Measurements from ENCODE around the gene DLGAP1.

GRCh38 chr18:3777719-3778118, 677.4 kb downstream of the DLGAP1 start:
- TF ChIP-seq CTCF (IDR thresholded peaks at IDR 0.05; ENCODE audit: low read depth, low read length) (no peak), MAX (IDR thresholded peaks at IDR 0.05; ENCODE audit: low read depth, low read length) (no peak), POLR2A (IDR thresholded peaks at IDR 0.05; ENCODE audit: extremely low read depth, insufficient read length) (no peak), MYC (IDR thresholded peaks at IDR 0.05; ENCODE audit: low read depth, low read length) (no peak)

All from NB4 (cell line).